Right cardiac atrium (tissue), 5 donors: Measurements from ENCODE around the gene ANAPC5. TPM values are rescaled to one million over a fixed set of nuclear protein-coding genes. Genes with fewer than 3 reads are reported as not detected.
A peak's percentile ranks its signal among the peaks of the same experiment; 100 is the strongest.

Experiments used
- ATAC-seq, 2 donors: fragments of 200-7000 bp; cut with Tn5 transposase; one replicate each; pipeline versions ENCODE4 v1.8.0 to v1.9.1; 2020; ENCODE audit warnings: moderate library complexity in 2 of 2, mild to moderate bottlenecking in 1 of 2
- DNase-seq, 3 donors: peaks; one replicate each; pipeline ENCODE4 v3.0.0-alpha.2; 2020
- H3K27ac ChIP-seq: one replicate; pipeline ENCODE4 v1.5.1; 2013; ENCODE audit warnings: mild to moderate bottlenecking, low read length, control low read depth, moderate library complexity
- H3K27me3 ChIP-seq: one replicate; pipeline ENCODE4 v1.6.1; 2013; ENCODE audit not compliant: control insufficient read depth, insufficient read depth
- H3K4me1 ChIP-seq: one replicate; pipeline ENCODE4 v1.6.1; 2013; ENCODE audit warnings: low read length; ENCODE audit not compliant: control insufficient read depth, insufficient read depth
- H3K4me3 ChIP-seq: one replicate; pipeline ENCODE4 v1.5.1; 2013; ENCODE audit warnings: low read length, control low read depth
- H3K9me3 ChIP-seq: one replicate; pipeline ENCODE4 v1.6.1; 2013; ENCODE audit warnings: low read length; ENCODE audit not compliant: control insufficient read depth
- WGBS: extraction: QIAGEN DNeasy Blood & Tissue Kit; methylation state at CpG from one replicate; pipeline ENCODE4 v1.1.7; 2013; 5-methylcytosine and 5-hydroxymethylcytosine counted together
- intact Hi-C, 4 donors: fragments of 100-400 bp; cut with DNase I; formaldehyde crosslinking; loops; one replicate each; pipeline versions ENCODE4 v1.11.0 to v1.14.0; 2022 to 2023
- polyA plus RNA-seq: library from polyadenylated mRNA; stranded (reverse); fragments of 200-250 nt; gene quantifications from one replicate; pipeline ENCODE4 v1.2.3, GENCODE V29; 2013
- total RNA-seq, 4 donors: library from RNA; stranded (reverse); fragmentation: NEBNext Ultra II Directional; extraction: Animal tissue kit (Norgen Biotek cat#: 25700); gene quantifications; one replicate each; pipeline ENCODE4 v1.2.1, GENCODE V29; 2021
- donor health status: healthy with polysubstance abuse.
- donor health status: DM: no; HTN: yes; CAD: no.
- donor health status: DM: no; HTN: no; CAD: no.
- donor health status: DM: no; HTN: yes; CAD: no; lungs with severe emphysema.
- donor health status: DM: yes; HTN: yes; CAD: no.

ANAPC5 gene
- total and polyA plus RNA-seq, 5 donors = 55.7 to 64.0 (median 60.0) TPM

DNA sequence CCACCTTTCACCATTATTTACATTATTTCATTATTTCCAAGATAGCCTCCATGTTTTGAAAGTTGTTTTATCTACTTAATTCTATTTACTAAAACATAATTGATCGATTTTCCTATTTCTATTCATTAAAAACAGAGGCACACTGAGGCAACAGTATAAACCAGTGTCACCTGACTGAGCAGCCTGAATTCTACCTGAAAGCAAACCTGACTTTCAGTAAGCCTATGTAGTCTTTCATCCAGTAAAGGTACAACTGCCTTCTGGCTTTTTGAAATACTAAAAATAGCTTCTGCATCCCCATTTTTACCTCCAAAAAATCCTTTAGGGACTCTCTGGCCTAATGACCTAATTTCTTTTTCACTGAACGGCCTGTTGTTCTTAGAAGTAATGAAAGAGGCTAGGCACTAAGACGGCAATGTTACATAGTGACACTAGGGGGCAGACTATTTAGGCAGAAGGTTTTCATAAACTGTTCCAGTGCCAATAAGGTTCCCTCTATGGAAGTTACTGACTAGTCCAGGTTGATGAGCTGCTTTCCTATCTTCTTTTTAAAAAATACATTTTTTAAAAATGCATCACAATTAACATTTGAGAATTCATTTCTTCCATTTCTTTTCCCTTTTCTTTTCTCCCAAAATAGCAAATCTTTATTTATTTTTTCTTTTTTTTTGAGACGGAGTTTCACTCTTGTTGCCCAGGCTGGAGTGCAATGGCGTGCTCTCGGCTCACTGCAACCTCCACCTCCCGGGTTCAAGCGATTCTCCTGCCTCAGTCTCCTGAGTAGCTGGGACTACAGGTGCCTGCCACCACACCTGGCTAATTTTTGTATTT is 17.5 kb downstream of the ANAPC5 start:
- no peak overlapping the region for H3K27ac ChIP-seq
- intact Hi-C loops = loop anchor here in 3 of 4 donors (5.0 to 10.0 kb wide), 2 partner anchors 108 to 110 kb away; no protein-coding TSS in a partner anchor
- no peaks in the 10 kb centered on the region for H3K4me1 ChIP-seq
- WGBS = 59% methylated on average over 8 of the region's 8 CpGs
- H3K9me3 ChIP-seq = no peaks in the 10 kb centered on the region
- H3K4me3 ChIP-seq = no peak overlapping the region
- H3K27me3 ChIP-seq = no peaks in the 10 kb centered on the region
- DNase-seq = no peak
- ATAC-seq = peak; percentile 74 to 86

DNA sequence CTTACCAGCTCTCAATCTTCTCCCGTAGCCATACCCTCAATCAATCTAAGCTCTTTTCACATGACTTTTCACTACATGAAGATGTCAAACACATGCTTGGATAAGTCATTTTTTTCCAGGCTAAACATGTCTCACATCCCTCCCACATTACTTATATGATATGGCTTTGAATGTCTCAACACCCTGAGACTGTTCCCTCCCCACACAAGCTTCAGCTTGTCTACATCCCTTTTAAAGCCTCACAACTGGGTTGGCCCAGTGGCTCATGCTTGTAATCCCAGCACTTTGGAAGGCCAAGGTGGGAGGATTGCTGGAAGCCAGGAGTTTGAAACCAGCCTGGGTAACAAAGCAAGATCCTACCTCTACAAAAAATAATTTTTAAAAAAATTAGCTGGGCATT is 18.5 kb downstream of the ANAPC5 start:
- intact Hi-C loops = loop anchor here in 2 of 4 donors (5.0 to 10.0 kb wide), 2 partner anchors 109 to 111 kb away; no protein-coding TSS in a partner anchor

DNA sequence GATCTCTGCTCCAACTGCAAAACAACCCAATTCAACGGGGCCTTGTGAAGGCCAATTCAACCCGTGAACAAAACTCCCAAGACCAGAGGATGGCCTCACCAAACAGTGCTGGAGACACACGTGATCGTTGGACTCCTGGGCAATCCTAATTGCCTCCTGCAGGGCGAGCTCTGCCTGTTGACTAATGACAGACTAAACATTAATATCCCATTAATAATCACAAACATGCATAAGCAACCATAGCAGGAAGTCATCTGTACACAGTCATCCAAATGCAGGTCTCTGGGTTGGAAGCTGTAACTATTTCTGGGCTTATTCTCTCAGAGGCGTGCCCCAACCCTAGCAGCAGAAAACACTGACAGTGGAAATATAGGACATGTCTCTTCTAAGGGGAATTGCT is 21.0 kb downstream of the ANAPC5 start:
- Histone ChIP-seq H3K4me3 (no peak overlapping the region), H3K9me3 (no peaks in the 10 kb centered on the region), H3K4me1 (no peaks in the 10 kb centered on the region), H3K27ac (no peak overlapping the region), H3K27me3 (no peaks in the 10 kb centered on the region)
- intact Hi-C loops = loop anchor here in 2 of 4 donors (5.0 to 10.0 kb wide), 2 partner anchors 111 to 114 kb away; no protein-coding TSS in a partner anchor
- 88% methylated on average over 6 of the region's 6 CpGs for WGBS
- ATAC-seq (no peak), DNase-seq (no peak)

More for the DNA sequence above, 18.5 kb downstream of the ANAPC5 start:
- H3K4me3 ChIP-seq = no peak overlapping the region
- no peak for ATAC-seq
- H3K27ac ChIP-seq = no peak overlapping the region
- H3K4me1 ChIP-seq = no peaks in the 10 kb centered on the region
- H3K9me3 ChIP-seq = no peaks in the 10 kb centered on the region
- DNase-seq = no peak
- no peaks in the 10 kb centered on the region for H3K27me3 ChIP-seq
- 92% methylated on average over 1 of the region's 1 CpG for WGBS

DNA sequence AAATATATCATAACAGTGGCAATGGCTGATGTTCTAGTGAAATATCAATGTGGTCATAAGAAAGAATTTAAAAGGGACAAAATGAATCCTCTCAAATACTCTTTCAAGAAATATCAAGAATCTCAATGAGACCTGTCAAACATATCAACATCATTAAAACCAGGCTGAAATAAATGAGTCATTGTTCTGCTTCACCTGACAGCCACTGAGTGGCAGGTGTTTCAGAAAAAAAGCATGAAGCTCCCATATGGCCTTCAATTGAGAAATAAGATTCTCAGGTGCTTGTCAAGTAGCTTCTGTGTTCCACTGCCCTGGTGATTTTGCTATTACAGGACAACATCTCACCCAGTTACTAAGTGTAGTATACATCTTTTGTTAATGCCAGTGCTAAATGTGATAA is 21.5 kb downstream of the ANAPC5 start:
- no peak for DNase-seq
- no peaks in the 10 kb centered on the region for H3K4me1 ChIP-seq
- no peaks in the 10 kb centered on the region for H3K9me3 ChIP-seq
- no peak overlapping the region for H3K4me3 ChIP-seq
- intact Hi-C loops = loop anchor here in 2 of 4 donors (5.0 to 10.0 kb wide), 2 partner anchors 112 to 114 kb away; no protein-coding TSS in a partner anchor
- H3K27me3 ChIP-seq = no peaks in the 10 kb centered on the region
- ATAC-seq = no peak
- H3K27ac ChIP-seq = no peak overlapping the region

DNA sequence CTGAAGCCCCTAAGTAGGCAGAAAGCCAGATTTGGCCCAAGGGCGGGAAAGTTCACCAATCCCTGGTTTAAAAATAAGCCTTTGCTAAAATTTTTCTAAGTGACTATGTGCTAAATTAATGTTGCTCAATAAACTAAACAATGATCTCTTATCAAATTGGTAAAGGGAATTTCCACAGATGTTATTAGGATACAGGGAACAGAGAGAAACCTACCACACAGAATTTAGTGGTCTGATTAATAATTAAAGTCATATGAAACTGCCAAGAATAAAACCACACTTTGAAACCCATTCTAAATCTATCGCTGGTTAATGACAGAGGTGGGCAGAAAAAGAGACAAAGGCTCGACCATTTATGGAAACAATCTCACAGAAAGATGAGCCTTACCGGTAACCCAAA is 22.0 kb downstream of the ANAPC5 start:
- DNase-seq (no peak), ATAC-seq (no peak)
- intact Hi-C loops = loop anchor here in 2 of 4 donors (5.0 to 10.0 kb wide), 2 partner anchors 112 to 115 kb away; no protein-coding TSS in a partner anchor
- no peaks in the 10 kb centered on the region for H3K9me3 ChIP-seq
- no peak overlapping the region for H3K27ac ChIP-seq
- WGBS = 97% methylated on average over 4 of the region's 4 CpGs
- no peaks in the 10 kb centered on the region for H3K4me1 ChIP-seq
- H3K4me3 ChIP-seq = no peak overlapping the region
- no peaks in the 10 kb centered on the region for H3K27me3 ChIP-seq

DNA sequence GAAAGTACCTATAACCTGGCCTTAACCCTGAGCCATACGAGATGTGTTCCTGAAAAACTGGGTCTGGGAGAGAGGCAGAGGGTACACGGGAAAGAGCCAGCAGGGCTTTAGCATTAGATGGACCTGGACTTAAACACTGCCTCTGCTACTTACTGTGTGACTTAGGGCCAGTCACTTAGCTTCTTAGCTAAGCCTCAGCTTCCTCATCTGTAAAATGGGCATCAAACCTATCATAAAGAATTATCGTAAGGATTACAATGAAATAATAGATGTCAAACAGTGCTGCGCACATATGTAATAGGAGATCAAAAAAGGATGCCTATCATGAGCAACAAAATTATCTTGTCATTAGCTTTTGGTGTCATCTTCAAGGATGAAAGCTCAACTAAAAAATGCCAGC is 23.6 kb downstream of the ANAPC5 start:
- Histone ChIP-seq H3K4me1 (no peaks in the 10 kb centered on the region), H3K27me3 (no peaks in the 10 kb centered on the region), H3K9me3 (no peaks in the 10 kb centered on the region), H3K27ac (no peak overlapping the region), H3K4me3 (no peak overlapping the region)
- intact Hi-C loops = no loop called here
- DNase-seq (no peak), ATAC-seq (no peak)
- 94% methylated on average over 4 of the region's 4 CpGs for WGBS

DNA sequence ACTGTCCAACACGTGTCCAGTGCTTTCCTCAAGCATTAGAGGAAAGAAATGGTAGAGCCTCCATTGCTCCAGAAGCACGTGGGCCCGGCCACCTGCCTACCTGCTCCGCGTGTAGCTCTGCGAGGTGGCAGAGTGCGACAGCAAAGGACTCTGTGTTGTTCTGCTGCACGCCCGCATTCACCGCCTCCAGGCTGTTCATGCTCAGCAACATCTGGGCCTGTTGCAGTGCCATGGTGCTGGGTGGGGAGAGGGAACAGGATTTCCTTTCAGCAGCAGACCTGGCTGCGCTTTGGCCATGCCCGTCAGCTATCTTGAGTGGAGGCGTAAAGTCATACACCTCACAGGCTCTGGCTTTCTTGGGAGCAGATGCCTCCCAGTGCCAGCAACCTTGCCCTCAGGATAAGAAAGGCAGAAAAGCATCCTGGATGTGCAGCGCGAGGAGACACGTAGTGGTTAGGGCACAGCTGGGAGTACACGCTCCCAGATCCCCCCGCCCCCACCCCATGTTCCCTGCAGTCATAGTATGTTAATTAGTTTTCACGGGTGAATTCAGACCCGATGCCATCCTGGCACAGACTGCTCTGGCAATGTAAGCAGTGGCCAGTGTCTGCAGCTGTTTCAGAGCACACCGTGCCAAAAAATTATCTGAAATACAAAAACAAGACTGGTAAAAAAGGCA is 25.1 kb downstream of the ANAPC5 start:
- ATAC-seq (no peak), DNase-seq (no peak)
- no peaks in the 10 kb centered on the region for H3K27me3 ChIP-seq
- H3K9me3 ChIP-seq = no peaks in the 10 kb centered on the region
- H3K4me1 ChIP-seq = no peaks in the 10 kb centered on the region
- no peak overlapping the region for H3K4me3 ChIP-seq
- WGBS = 80% methylated on average over 21 of the region's 21 CpGs
- H3K27ac ChIP-seq = no peak overlapping the region
- intact Hi-C loops = no loop called here

DNA sequence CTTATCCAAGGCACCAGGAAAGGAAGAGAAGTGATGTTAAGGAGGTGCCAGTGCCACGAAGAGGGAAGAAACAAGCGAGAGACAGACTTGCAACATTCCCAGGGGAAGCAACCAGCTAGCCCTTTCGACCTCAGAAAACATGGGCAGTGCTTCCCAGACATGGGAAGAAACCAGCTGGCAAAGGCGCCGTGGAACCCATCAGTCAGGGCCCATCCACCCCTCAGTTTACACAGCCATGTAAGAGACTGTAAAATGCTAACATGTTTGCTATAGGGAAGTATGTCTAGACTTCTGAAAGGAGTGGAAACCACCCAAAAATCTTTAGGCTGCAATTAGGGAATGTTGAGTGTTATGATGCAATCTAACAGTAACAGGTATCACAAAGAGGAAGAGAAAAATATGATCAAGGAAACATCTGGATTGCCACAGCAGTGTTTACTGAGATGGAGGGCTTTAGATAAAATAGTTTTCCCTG is 26.3 kb downstream of the ANAPC5 start:
- H3K27me3 ChIP-seq = no peaks in the 10 kb centered on the region
- no peak overlapping the region for H3K4me3 ChIP-seq
- H3K9me3 ChIP-seq = no peaks in the 10 kb centered on the region
- intact Hi-C loops = no loop called here
- no peaks in the 10 kb centered on the region for H3K4me1 ChIP-seq
- WGBS = 61% methylated on average over 5 of the region's 5 CpGs
- H3K27ac ChIP-seq = no peak overlapping the region
- peak in 1 of 2 donors; percentile 18 for ATAC-seq
- no peak for DNase-seq

DNA sequence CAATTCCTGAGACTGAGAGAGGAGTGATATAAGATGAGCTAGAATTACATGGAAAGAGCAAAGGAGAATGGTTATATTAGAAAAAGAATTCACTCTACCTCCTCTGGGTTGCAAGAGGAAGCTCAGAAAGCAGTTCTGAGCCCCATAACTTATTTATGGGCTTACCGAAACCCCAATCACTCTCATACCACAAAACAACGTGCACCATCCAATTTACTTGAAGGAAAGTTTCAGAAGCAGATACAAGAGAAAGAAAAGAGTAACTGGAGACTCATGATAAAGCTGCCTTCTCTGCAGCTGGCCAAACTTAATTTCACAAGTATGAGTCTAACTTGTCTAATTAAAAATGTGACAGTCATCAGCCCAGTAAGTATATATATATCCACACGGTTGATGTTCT is 28.3 kb downstream of the ANAPC5 start:
- H3K27ac ChIP-seq = no peak overlapping the region
- 92% methylated on average over 3 of the region's 3 CpGs for WGBS
- DNase-seq = no peak
- no peaks in the 10 kb centered on the region for H3K4me1 ChIP-seq
- ATAC-seq = no peak
- intact Hi-C loops = no loop called here
- no peak overlapping the region for H3K4me3 ChIP-seq
- H3K9me3 ChIP-seq = no peaks in the 10 kb centered on the region
- no peaks in the 10 kb centered on the region for H3K27me3 ChIP-seq

DNA sequence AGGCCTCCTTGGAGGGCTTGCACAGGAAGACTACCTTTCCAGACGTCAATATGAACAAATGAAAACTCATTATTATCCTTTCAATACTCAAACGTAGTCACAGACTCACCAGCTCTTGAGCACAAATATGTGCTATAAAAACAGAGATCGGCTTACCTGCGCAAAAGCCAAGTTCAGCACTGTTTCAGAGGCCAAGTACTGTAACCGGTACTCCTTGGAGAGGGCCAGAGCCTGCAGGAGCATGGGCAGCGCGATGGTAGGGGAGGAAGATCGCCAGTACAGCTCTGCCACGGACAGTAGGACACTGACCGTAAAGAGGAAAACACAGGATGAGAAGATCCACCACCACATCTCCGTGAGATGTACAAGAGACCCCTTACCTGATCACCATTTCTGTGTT is 34.1 kb downstream of the ANAPC5 start:
- intact Hi-C loops = no loop called here
- no peaks in the 10 kb centered on the region for H3K9me3 ChIP-seq
- 89% methylated on average over 11 of the region's 11 CpGs for WGBS

DNA sequence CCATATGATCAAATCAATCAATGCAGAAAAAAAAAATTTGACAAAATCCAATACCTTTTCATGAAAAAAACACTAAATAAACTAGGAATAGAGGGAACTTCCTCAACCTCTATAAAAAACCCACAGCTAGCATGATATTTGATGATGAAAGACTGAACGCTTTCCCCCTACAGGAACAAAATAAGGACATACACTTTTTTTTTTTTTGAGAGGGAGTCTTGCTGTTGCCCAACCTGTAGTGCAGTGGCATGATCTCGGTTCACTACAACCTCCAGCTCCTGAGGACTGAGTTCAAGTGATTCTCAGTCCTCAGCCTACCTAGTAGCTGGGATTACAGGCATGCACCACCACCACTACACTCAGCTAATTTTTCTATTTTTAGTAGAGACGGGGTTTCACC is 37.8 kb downstream of the ANAPC5 start:
- DNase-seq = no peak
- no peak for ATAC-seq
- Histone ChIP-seq H3K4me3 (no peak overlapping the region), H3K9me3 (no peaks in the 10 kb centered on the region), H3K4me1 (no peaks in the 10 kb centered on the region), H3K27ac (no peak overlapping the region), H3K27me3 (no peaks in the 10 kb centered on the region)
- intact Hi-C loops = no loop called here
- 81% methylated on average over 3 of the region's 3 CpGs for WGBS

More for the DNA sequence above, 34.1 kb downstream of the ANAPC5 start:
- Histone ChIP-seq H3K27me3 (no peaks in the 10 kb centered on the region), H3K4me1 (no peaks in the 10 kb centered on the region), H3K27ac (no peak overlapping the region), H3K4me3 (no peak overlapping the region)
- ATAC-seq (no peak), DNase-seq (no peak)
